Retina (tissue), 1 donor: ENCODE measurements around the gene TMEM51.

Source experiments
- DNase-seq: peaks from one replicate; pipeline ENCODE4 v3.0.0-alpha.2; 2016

TMEM51 gene

DNA sequence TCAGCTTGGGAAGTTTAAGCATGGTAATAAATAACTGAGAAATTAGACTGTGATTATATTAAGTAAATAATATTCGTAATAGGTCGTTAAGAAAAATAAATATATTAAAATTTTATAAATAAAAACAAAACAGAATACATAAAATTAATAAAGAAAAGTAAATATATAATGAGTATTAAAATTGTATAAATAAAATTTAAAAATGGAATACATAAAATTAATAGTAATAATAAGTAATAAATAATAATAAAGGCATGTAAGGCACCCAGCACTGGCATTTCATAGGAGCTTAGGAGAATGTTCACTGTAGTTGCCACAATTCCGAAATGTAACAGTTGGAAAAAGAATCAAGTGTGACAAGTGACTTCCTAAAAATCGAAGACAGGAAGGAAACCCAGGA lies 47.7 kb downstream of the TMEM51 start:
- no peak for DNase-seq

DNA sequence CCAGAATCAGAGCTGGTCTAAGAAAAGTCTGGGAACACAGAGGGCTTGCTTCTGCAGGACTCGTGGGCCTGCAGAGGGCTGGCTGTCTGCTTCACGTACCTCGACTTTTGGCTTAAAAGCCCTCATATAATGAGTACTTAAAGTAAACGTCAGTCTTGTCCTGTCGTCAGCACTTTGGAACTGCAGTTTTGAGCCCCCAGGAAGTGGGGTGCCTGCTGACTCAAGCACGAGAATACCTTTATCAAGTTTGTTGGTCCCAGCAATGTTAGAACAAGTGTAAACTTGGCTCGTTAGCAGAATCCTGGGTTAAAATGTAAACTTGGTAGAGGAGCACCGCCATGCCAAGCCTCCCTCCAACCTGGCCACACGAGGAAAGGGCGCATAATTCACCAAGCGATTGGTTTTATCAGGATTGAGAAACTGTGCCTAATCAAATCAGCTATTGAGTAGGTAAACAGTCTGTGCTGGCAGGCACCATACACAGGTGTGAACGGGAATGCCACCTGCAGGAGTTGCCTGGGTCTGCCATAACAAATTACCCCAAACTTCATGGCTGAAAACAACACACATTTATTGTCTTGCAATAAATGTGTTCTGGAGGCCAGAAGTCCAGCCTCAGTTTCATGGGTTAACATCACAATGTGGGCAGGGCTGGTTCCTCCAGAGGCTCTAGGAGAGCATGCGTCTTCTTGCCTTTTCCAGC lies 48.5 kb downstream of the TMEM51 start:
- DNase-seq: no peak

DNA sequence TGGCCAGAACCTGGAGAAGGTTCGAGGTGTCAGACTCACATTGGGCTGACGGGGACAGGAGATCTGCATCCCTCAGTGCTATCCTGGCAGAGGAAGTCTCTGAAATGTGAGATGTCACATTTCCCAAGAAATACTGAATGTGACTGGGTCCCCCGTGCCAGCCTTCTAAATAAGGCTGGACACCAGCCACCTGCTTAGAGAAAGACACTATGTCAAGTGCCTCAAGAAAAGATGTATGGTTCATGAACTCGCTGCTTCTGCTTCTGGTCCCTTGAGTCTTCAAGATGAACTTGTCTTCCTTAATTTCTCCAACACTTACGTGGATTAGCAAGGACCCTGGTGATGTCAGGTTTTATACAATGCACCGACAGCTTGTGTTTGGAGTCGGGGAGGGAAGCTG lies 51.4 kb downstream of the TMEM51 start:
- no peak for DNase-seq

DNA sequence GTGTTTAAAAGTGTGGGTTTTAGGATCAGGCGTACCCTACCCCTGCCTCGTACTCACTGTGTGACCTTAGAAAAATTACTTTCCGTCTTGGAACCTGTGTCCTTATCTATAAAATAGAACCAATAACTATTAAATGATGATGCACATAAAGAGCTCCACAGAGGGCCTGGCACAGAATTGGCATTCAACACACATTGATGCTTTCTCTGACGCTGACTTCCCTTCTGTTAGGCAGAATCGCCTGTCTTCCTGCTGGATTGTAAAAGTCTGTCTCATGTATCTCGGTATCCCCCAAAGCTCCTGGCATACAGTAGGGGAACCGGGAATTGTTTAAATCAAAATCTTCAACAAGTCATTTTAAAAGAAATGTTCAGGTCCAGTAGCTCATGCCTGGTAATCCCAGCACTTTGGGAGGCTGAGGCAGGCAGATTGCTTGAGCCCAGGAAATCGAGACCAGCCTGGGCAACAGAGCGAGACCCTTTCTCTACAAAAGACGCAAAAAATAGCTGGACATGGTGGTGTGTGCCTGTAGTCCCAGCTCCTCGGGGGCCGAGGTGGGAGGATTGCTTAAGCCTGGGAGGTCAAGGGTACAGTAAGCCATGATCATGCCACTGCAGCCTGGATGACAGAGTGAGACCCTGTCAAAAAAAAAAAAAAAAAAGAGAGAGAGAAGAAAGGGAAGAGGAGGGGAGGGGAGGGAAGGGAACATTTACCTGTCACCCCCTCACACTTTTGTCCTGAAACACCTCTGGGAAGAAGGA lies 52.2 kb downstream of the TMEM51 start:
- no peak for DNase-seq

DNA sequence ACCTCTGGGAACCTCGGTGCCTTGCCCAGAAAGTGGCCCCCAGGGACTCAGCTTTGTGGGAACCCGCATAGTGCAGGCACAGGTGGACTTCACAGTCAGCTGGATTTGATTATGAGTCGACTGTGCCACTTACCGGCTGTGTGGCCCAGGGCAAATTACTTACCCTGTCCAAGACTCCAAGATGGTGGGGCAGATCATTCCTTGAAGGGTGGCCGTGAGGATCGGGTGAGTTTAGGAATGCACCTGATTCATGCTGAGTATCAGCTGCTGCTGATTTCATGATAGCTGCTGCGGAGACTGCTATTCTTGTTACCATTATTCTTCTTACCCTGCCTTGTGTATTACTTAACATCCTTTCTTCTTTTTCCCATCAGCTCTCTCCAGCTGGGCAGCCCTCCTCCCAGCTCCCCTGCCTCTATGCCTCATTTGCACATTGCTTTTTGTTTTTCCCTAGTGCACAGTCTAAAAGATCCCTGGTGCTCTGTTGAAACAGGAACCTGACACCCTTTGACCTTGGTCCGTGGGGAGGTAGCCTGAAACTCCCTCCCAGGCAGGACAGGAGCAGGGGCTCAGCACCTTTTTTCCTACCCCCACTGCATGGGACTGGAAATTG lies 53.0 kb downstream of the TMEM51 start:
- no peak for DNase-seq

DNA sequence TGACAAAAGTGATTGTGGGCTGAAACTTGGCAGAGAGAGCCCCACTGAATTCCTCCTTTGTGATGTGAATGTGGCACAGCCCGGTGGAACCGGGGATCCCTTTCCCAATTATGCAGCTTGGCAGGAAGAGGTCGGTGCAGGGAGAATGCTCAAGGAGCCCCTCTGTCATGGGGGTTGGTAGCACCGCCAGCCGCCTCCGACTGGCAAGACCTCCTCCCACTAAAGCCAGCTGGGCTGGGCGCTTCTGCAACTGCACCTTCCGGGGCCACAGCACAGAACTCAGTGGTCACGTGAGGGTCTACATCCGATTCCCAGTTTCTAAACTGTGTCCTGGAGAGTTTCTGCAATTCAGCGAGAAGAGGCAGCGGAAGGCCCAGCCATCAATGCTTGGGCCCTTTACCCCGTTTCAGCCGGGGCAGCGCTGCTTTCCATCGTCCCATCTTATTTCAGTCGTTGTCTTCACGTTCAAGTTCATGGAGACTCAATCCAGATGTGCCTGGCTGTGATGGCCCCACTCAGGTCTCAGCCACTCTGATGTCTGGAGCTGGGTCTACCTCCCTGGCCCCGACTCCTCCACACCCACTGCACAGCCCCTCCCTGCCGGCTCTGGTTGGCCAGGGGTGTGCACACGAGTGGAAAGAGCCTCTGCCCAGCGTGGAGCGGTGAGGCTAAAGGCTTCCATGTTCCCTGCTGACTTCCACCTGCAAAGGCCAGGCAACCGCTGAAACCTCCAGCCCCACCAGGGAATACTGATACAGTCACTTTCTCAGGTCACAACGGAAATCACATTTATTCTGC lies 53.7 kb downstream of the TMEM51 start:
- DNase-seq: no peak

DNA sequence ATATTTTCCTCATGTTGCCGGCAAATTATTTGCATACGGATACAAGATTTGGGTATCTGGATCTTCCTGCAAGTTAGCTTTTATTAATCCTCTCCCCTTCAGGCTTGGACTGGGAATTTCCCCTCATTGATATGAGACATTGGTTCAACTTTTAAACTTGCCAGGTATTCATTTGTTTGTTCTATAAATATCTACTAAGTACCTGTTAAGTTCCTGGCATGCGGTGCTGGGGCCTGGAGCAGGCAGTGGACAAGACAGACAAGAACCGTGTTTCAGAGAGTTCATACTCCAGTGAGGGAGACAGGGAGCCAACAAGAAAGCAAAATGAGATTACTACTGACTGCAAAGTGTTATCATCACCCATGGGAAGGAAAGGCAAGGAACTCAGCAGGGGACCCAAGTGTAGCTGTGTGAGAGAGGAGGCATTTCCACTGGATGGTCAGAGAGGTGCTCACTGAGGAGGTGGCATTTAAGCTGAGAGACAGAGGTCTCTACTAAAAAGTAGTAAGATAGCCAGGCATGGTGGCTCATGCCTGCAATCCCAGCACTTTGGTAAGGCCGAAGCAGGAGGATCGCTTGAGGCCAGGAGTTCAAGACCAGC lies 54.4 kb downstream of the TMEM51 start:
- DNase-seq: no peak

DNA sequence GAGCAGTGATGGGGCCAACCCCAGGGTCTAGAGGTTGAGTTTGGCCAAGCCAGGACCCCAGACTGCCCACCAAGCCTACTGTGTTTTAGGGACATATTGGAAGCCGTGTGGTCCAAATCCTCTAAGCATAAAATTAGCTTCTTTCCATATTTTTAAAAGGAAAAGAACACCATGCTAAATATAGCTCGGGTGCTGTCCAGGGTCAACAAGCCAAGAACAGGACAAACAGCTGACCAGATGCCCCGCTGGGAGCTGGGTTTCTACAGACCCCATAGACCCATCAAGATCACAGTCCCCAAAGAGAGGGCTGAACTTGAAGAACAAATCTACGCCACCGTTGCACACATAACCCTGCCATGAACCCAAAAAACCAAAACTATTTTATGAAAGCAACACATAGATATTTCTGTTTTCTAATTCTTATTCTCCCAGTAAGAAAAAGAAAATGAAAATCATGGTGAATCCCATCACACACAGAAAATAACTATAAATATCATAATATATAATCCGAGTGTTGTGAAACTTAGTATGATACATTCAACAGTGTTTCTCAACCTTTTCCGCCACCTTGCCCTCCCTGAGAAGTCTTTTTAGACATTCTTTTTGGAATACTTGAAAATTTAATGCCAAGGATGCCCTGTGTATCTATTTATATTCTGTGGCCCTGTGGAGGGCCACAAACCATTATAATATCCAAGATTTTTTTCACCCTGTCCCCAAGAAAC lies 57.3 kb downstream of the TMEM51 start:
- DNase-seq: no peak

DNA sequence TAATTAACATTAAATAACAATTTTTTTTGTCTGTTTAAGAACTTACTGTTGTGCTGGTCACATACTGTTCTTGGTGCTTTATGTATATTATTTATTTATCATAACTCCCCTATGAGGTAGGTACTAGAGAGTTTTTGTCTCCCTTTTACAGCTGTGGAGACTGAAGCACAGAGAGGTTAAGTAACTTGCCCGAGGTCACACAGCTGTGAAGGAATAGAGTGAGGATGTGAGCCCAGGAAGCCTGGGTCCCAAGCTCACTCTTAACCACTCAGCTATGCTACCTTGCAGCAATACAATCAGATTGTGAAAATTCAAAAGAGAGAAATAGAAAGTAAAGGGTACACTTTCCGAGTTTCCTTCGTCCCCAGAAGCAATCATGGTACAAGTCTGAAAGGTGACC lies 57.9 kb downstream of the TMEM51 start:
- no peak for DNase-seq

DNA sequence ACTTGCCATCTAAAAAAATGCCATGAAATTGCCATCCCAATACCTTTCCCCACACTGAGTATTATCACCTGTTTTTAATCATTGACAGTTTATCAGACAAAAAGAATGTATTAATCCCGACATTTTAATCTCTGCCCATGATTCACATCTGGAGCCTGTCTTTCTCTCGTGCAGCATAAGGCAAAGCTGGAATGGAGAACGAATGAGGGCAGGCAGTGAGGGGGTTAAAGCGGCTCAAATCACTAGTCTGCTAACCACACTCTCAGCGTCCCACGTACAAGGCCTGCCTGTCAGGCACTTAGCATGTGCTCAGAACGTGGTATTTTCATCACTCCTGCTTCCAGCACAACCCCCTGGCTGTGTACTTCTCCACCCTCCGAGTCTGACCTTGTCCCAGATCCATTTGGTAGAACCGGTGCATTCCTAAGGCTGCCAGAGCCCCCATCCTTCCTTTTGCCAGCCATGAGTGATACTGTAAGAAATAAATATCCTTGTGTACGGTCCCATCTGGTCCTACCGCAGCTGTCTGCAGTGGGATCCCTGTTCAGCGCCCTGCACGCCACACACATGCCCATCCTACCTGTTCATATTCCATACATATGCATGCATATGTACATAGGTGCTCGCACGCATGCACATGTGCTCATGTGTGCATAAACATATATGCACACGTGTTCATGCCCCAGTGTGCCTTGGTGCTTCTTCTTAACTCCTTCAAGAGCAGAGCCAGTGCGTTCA lies 58.8 kb downstream of the TMEM51 start:
- no peak for DNase-seq

DNA sequence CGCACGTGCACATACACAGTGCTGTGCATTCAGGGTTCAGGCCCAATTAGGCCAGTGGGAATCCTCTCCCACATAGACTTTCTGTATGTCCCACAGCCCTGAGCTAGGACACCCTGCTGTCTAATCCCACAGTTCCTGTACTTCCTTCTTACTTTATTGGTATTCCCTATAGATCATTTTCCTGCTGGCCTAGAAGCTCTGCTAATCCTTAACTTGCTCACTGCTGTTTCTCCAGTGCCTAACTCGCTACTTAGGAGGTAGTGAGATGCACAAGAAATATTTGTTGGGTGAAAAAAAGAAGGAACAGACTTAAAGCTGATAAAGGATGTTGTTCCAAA lies 59.4 kb downstream of the TMEM51 start:
- DNase-seq: no peak

DNA sequence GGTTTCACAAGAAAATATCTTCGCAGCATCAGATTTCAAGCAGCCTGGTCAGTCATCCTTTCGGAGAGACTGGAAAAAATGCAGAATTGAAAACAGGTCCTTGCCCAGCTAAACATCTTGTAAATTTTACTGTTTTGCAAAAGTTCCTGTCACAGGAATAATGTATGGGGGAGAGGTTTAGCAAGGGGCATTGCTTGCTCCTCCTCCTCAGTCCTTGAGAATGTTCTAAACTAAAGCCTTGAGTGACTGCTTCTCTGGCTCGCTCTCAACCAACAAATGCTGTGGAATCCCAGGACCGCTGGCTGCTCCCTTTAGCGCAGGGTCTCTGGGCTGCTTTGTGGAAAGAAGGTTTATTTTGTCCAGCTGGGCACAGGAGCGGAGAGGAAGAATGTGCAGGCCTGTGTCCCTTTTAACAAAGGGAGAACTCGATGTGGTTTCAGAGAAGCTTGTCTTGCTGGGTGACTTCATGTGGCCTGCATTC lies 59.8 kb downstream of the TMEM51 start:
- DNase-seq: no peak

DNA sequence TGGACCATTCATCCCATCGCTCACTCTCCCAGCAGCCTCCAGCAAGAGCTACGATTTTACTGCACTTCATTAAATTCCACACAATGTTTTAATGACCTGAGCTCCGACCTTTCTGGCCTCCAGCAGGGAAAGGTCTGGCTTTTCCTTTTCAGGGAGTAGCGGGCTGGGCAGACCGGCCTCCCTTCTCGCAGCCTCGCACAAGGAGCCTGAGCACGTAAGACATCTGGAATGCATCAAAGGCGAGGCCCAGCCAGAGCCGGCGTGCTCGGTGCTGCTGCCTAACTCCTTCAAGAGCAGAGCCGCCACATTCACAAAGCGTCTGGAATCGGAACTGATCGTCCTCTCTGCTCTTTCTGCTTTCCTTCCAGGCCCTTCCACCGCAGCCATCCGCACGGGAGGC lies 61.0 kb downstream of the TMEM51 start:
- DNase-seq: peak; percentile 66

DNA sequence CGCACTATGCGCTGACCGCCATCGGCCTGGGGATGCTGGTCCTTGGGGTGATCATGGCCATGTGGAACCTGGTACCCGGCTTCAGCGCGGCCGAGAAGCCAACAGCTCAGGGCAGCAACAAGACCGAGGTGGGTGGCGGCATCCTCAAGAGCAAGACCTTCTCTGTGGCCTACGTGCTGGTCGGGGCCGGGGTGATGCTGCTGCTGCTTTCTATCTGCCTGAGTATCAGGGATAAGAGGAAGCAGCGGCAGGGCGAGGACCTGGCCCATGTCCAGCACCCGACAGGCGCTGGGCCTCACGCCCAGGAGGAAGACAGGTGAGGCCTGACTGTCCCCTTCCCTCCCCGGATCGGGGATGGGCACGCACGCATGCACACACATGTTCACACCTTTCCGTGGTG lies 61.6 kb downstream of the TMEM51 start:
- no peak for DNase-seq

DNA sequence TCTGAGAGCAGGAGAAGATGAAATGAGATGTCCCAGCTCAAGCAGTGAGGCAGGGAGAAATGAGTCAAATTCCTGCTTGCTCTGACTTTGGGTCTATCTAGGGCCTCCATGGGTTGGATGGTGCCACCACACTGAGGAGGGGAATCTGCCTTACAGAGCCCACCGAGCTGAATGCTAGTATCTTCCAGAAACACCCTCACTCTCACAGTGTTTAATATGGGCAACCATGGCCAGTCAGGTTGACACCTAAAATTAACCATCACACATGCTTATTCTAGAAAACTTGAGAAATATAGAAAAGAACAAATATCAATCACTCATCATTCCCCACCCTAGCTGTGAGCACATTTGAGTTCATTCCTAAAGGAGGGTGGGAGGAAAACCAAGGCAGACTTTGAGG lies 64.1 kb downstream of the TMEM51 start:
- DNase-seq: no peak

DNA sequence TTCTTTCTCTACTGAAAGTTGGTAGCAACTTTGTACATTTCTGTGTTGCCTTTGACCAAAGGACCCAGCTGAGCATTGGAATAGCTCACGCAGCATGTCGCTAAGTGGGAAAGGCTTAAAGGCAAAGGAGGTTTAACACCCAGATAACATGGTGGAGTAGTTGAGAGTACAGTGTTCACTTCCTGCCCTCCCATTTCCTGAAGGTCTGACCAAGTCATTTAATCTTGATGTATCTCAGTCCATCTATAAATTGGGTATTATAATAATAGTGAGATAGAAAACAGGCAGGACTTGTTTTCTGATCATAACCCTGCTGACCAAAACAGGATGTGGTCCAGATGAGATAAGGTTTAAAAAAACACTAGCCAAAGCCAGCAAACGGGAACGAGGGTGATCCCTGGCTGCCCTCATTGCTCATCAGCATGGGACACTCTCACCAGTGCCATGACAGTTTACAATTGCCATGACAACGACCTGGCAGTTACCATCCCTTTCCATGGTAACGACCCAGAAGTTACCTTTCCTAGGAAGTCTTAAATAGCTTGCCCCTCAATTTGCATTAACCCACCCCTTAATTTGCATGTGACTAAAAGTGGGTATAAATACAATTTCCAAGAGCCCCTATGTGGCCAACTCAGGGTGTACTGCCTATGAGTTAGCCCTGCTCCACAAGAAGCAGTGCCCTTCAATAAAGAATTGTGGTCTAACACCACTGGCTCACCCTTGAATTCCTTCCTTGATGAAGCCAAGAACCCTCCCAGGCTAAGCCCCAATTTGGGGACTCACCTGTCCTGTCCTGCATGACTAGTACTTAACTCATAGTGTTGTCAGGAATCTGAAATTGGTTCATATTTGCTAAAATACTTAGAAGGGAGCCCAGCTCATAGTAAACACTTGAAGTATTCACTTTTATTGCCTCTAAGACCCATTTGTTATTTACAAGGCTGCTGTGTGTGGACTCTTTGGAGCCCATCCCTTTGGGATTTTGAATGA lies 65.0 kb downstream of the TMEM51 start:
- DNase-seq: no peak

DNA sequence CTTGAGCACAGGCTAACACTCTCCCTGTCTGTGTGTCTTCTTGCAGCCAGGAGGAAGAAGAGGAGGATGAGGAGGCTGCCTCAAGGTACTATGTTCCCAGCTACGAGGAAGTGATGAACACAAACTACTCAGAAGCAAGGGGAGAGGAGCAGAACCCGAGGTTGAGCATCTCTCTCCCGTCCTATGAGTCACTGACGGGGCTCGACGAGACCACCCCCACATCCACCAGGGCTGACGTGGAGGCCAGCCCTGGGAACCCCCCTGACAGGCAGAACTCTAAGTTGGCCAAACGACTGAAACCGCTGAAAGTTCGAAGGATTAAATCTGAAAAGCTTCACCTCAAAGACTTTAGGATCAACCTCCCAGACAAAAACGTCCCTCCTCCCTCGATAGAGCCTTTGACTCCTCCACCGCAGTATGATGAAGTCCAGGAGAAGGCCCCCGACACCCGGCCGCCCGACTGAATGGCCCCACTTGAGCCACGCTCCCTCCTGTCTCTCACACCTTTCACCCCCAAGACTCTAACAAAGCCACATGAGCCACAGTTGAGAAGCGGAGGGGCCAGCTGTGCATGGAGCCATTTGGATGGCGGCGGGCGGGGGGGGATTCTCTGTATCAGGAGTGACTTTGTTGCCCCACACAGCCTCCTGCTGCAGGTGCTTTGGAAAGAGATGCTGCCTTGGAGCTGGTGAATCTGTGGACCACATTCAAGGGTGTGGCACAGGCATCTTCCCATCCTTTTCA lies 65.9 kb downstream of the TMEM51 start:
- no peak for DNase-seq

DNA sequence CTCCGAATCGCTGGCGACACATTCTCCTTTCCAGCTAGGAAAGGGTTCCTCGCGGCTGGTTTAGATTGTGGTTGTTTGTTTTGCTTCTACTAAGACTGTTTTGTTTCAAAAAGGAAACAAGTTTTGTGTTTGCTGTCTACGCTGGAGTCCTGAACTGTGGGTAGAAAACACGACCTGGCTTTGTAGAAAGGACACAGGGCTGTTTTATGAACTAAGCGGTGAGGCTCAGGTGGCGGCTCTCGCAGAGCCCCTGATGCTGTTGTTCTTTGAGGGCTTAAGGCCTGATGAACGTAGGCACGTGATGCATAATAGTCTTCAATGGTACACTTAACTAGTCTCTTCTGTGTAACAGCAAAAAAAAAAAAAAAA lies 66.5 kb downstream of the TMEM51 start:
- no peak for DNase-seq

DNA sequence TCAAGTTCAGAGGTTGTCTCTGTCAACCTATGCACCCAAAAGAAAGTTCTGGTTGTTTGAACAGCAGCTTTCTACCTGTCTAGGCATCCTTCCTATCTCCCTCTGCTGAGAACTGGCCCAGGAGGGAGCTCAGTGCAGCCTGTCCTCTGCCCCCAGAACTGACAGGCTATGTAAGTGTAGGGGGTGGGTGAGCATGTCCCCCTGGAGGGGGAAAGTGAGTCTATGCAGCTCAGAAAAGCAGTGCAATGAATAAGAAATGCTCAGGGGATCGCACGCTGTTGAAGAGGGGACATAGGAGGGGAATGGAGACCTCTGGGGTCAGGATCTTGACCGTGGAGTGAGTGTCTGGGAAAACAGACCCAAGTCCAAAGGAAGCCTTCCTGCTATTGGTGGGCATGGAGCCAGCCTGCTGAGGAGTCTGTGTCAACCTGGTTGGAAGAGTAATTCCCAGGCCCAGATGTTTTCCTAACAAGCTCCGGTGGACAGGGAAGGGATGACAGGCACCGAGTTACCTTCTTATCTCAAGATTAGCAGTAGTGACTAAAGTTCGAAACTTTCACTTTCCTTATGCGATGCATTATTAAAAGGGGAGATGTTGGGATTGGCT lies 67.4 kb downstream of the TMEM51 start:
- DNase-seq: no peak
